IMR-90 (cell line): ENCODE data around the gene DEGS2. TPM values are rescaled to one million over a fixed set of nuclear protein-coding genes. Genes with fewer than 3 reads are reported as not detected.

Experiments used
- ATAC-seq: fragments of 200-7000 bp; cut with Tn5 transposase; 2 replicates; pipeline ENCODE4 v1.9.1; 2020; ENCODE audit warnings: low read depth, mild to moderate bottlenecking, moderate library complexity
- BruUV-seq: library from RNA; stranded (reverse); fragments of 400-500 nt; replicated peaks from 2 replicates; lab custom pipeline; 2021; lab: Mats Ljungman, UMichigan
- CTCF ChIA-PET: fragments of 300-600 bp; formaldehyde crosslinking; extraction: SDS; loops from one replicate; lab custom pipeline; 2021; ENCODE audit warnings: antibody characterized with exemption; lab: Yijun Ruan, JAX
- POLR2A ChIA-PET: fragments of 300-600 bp; sonication (Branson Sonifier 250); formaldehyde crosslinking; loops from one replicate; lab custom pipeline; 2022; ENCODE audit warnings: antibody characterized with exemption; ENCODE audit not compliant: unreplicated experiment; lab: Charles Lee
- DNase-seq: peaks from one replicate; pipeline ENCODE4 v3.0.0; 2013
- H2AFZ ChIP-seq: replicated peaks from 2 replicates; pipeline ENCODE3; 2013; ENCODE audit warnings: low read length, mild to moderate bottlenecking; ENCODE audit not compliant: poor library complexity
- H2AK5ac ChIP-seq: 2 replicates; pipeline ENCODE4 v1.6.1; 2013; ENCODE audit warnings: low read depth, low read length, inconsistent platforms
- H2AK9ac ChIP-seq: replicated peaks from 2 replicates; pipeline ENCODE3; 2013; ENCODE audit warnings: mild to moderate bottlenecking, low read depth, low read length, moderate library complexity; ENCODE audit not compliant: poor library complexity
- H2BK120ac ChIP-seq: 2 replicates; pipeline ENCODE4 v1.6.1; 2013; ENCODE audit warnings: low read depth, low read length, inconsistent platforms
- H2BK15ac ChIP-seq: 3 replicates; pipeline ENCODE4 v1.6.1; 2013; ENCODE audit warnings: low read depth, low read length, inconsistent platforms
- H2BK20ac ChIP-seq: 2 replicates; pipeline ENCODE4 v1.6.1; 2013; ENCODE audit warnings: low read depth, mild to moderate bottlenecking, inconsistent platforms, low read length, moderate library complexity
- H2BK5ac ChIP-seq: 2 replicates; pipeline ENCODE4 v1.6.1; 2013; ENCODE audit warnings: mild to moderate bottlenecking, low read depth, low read length, inconsistent platforms; ENCODE audit not compliant: poor library complexity, severe bottlenecking
- H3K14ac ChIP-seq: replicated peaks from 2 replicates; pipeline ENCODE4 v1.6.1; 2013; ENCODE audit warnings: low read depth, low read length, inconsistent platforms
- H3K18ac ChIP-seq: 2 replicates; pipeline ENCODE4 v1.6.1; 2013; ENCODE audit warnings: low read depth, low read length, control low read depth
- H3K23ac ChIP-seq: 2 replicates; pipeline ENCODE4 v1.6.1; 2013; ENCODE audit warnings: low read depth, low read length, inconsistent platforms
- H3K27ac ChIP-seq: 2 replicates; pipeline ENCODE4 v1.5.1; 2013; ENCODE audit warnings: mild to moderate bottlenecking, control low read depth, low read length; ENCODE audit not compliant: insufficient read depth
- H3K27me3 ChIP-seq: 2 replicates; pipeline ENCODE4 v1.6.1; 2013; ENCODE audit warnings: low read length; ENCODE audit not compliant: control insufficient read depth, insufficient read depth
- H3K36me3 ChIP-seq: 2 replicates; pipeline ENCODE4 v1.6.1; 2013; ENCODE audit warnings: low read length, mixed read lengths; ENCODE audit not compliant: control insufficient read depth, insufficient read depth
- H3K4ac ChIP-seq: 2 replicates; pipeline ENCODE4 v1.6.1; 2013; ENCODE audit warnings: low read depth, low read length, inconsistent platforms
- H3K4me1 ChIP-seq: 2 replicates; pipeline ENCODE4 v1.6.1; 2013; ENCODE audit warnings: low read length, mixed read lengths; ENCODE audit not compliant: control insufficient read depth, insufficient read depth
- H3K4me2 ChIP-seq: 2 replicates; pipeline ENCODE4 v1.6.1; 2013; ENCODE audit warnings: low read depth, mild to moderate bottlenecking, control low read depth, low read length, moderate library complexity
- H3K4me3 ChIP-seq: 2 replicates; pipeline ENCODE4 v1.5.1; 2013; ENCODE audit warnings: low read depth, mild to moderate bottlenecking, control low read depth, low read length, moderate library complexity; ENCODE audit not compliant: insufficient read depth
- H3K56ac ChIP-seq: 2 replicates; pipeline ENCODE4 v1.6.1; 2013; ENCODE audit warnings: low read length, inconsistent platforms; ENCODE audit not compliant: insufficient read depth; ENCODE audit errors: extremely low read depth
- H3K79me1 ChIP-seq, 2 experiments: 2 replicates each; pipeline ENCODE4 v1.6.1; 2013; ENCODE audit warnings: low read length in 2 of 2, inconsistent platforms in 1 of 2, low read depth in 1 of 2
- H3K9ac ChIP-seq: 2 replicates; pipeline ENCODE4 v1.6.1; 2013; ENCODE audit warnings: low read depth, low read length, control low read depth
- H3K9me1 ChIP-seq: 2 replicates; pipeline ENCODE4 v1.6.1; 2013; ENCODE audit warnings: low read length, inconsistent platforms; ENCODE audit not compliant: insufficient read depth
- H3K9me3 ChIP-seq: 2 replicates; pipeline ENCODE4 v1.6.1; 2013; ENCODE audit warnings: low read length; ENCODE audit not compliant: control insufficient read depth, insufficient read depth
- H4K20me1 ChIP-seq: 2 replicates; pipeline ENCODE4 v1.6.1; 2013; ENCODE audit warnings: low read length, inconsistent platforms; ENCODE audit not compliant: insufficient read depth
- H4K5ac ChIP-seq: 2 replicates; pipeline ENCODE4 v1.6.1; 2013; ENCODE audit warnings: mild to moderate bottlenecking, low read depth, low read length, control low read depth
- H4K8ac ChIP-seq, 2 experiments: 2 replicates each; pipeline ENCODE4 v1.6.1; 2013; ENCODE audit warnings: low read depth in 2 of 2, low read length in 2 of 2, control low read depth in 1 of 2, inconsistent platforms in 1 of 2
- H4K91ac ChIP-seq: 2 replicates; pipeline ENCODE4 v1.6.1; 2013; ENCODE audit warnings: low read depth, low read length, inconsistent platforms; ENCODE audit not compliant: insufficient read depth
- BHLHE40 ChIP-seq: fragments of 150-350 bp; IDR thresholded peaks from 2 replicates; pipeline ENCODE4 v1.6.1; 2016; ENCODE audit warnings: mild to moderate bottlenecking, low read depth, low read length
- CEBPB ChIP-seq: IDR thresholded peaks from 2 replicates; pipeline ENCODE4 v1.6.1; 2012; ENCODE audit warnings: low read depth, low read length, improper control_type of control experiment
- CHD1 ChIP-seq: IDR thresholded peaks from 2 replicates; pipeline ENCODE4 v1.6.1; 2012; ENCODE audit warnings: low read depth, low read length, improper control_type of control experiment
- CTCF ChIP-seq: conservative IDR thresholded peaks from 2 replicates; pipeline ENCODE4 v1.5.1; 2012; ENCODE audit warnings: mild to moderate bottlenecking, low read depth, low read length, improper control_type of control experiment
- ELK1 ChIP-seq: fragments of 150-350 bp; IDR thresholded peaks from 2 replicates; pipeline ENCODE4 v1.6.1; 2016; ENCODE audit warnings: low read depth, mild to moderate bottlenecking, low read length, moderate library complexity, borderline replicate concordance
- FOS ChIP-seq: fragments of 150-350 bp; IDR thresholded peaks from 2 replicates; pipeline ENCODE4 v1.6.1; 2016; ENCODE audit warnings: low read depth, low read length
- MAFK ChIP-seq: IDR thresholded peaks from 2 replicates; pipeline ENCODE4 v1.6.1; 2012; ENCODE audit warnings: low read depth, low read length, improper control_type of control experiment
- MAZ ChIP-seq: IDR thresholded peaks from 2 replicates; pipeline ENCODE4 v1.6.1; 2012; ENCODE audit warnings: low read depth, mild to moderate bottlenecking, low read length, improper control_type of control experiment, moderate library complexity, borderline replicate concordance
- MXI1 ChIP-seq: IDR thresholded peaks from 2 replicates; pipeline ENCODE4 v1.6.1; 2012; ENCODE audit warnings: low read depth, mild to moderate bottlenecking, low read length, moderate library complexity, borderline replicate concordance
- NFE2L2 ChIP-seq: fragments of 150-350 bp; IDR thresholded peaks from 2 replicates; pipeline ENCODE4 v1.6.1; 2016; ENCODE audit warnings: low read depth, mild to moderate bottlenecking, low read length
- POLR2A ChIP-seq: IDR thresholded peaks from 2 replicates; pipeline ENCODE4 v1.6.1; 2012; ENCODE audit warnings: mild to moderate bottlenecking, low read depth, low read length
- RAD21 ChIP-seq: IDR thresholded peaks from 2 replicates; pipeline ENCODE4 v1.6.1; 2012; ENCODE audit warnings: low read length, improper control_type of control experiment
- RCOR1 ChIP-seq: IDR thresholded peaks from 2 replicates; pipeline ENCODE4 v1.6.1; 2012; ENCODE audit warnings: mild to moderate bottlenecking, low read length, improper control_type of control experiment; ENCODE audit not compliant: insufficient replicate concordance
- RFX5 ChIP-seq: IDR thresholded peaks from 2 replicates; pipeline ENCODE4 v1.8.0; 2012; ENCODE audit warnings: low read depth, mild to moderate bottlenecking, low read length, moderate library complexity
- SMC3 ChIP-seq: fragments of 150-350 bp; IDR thresholded peaks from 2 replicates; pipeline ENCODE4 v1.6.1; 2016; ENCODE audit warnings: low read depth, mild to moderate bottlenecking, antibody characterized with exemption, low read length, moderate library complexity
- USF2 ChIP-seq: fragments of 150-350 bp; IDR thresholded peaks from 2 replicates; pipeline ENCODE4 v1.6.1; 2017; ENCODE audit warnings: mild to moderate bottlenecking, antibody characterized with exemption, low read length, low read depth
- WGBS, 2 experiments: methylation state at CpG; one replicate each; pipeline versions ENCODE4 v1.1.5 to v1.1.7; 2013; ENCODE audit warnings: missing lambda C conversion rate in 2 of 2; ENCODE audit not compliant: insufficient read length in 1 of 2; ENCODE audit errors: extremely low coverage in 2 of 2; 5-methylcytosine and 5-hydroxymethylcytosine counted together
- dilution Hi-C: fragments of 300-500 bp; cut with HindIII; formaldehyde crosslinking; loops from one replicate; pipeline ENCODE4 v1.14.3; 2018; ENCODE audit warnings: low sequenced_read_pairs; ENCODE audit not compliant: unreplicated experiment
- in situ Hi-C: fragments of 300-500 bp; cut with MboI; formaldehyde crosslinking; loops from 3 replicates; pipeline ENCODE4 v1.14.3; 2019; ENCODE audit warnings: low sequenced_read_pairs, inconsistent platforms, mixed read lengths
- intact Hi-C: fragments of 100-400 bp; cut with micrococcal nuclease; formaldehyde crosslinking; loops from 2 replicates; pipeline ENCODE4 v1.10.0; 2022
- polyA plus RNA-seq, 3 experiments: library from polyadenylated mRNA; depleted of rRNA; stranded (reverse); fragments of >200 nt; gene quantifications; 2 replicates each; pipeline ENCODE4 v1.2.3, GENCODE V29; 2012; ENCODE audit warnings: low replicate concordance in 1 of 3
- total RNA-seq: library from RNA; depleted of rRNA; stranded (reverse); fragments of >200 nt; gene quantifications from 2 replicates; pipeline ENCODE4 v1.2.3, GENCODE V29; 2012

DEGS2 gene
- total and polyA plus RNA-seq, 2 of the 4 experiments (the other 2 are of a cell fraction), result not detected

GRCh38 chr14:100137173-100137572 lies 22.3 kb downstream of the DEGS2 start:
- WGBS, 2 experiments, result 100% methylated on average over 3 of the region's 8 CpGs; no CpG with 5 or more reads in 1 of the 2 experiments
- Histone ChIP-seq H3K56ac (no peak overlapping the region), H3K36me3 (peaks cover 26% of the 10 kb centered on the region), H3K9me1 (0 out of 2 replicates have a peak, but pooled peaks cover 2% of the 10 kb centered on the region), H3K4ac (no peak overlapping the region), H3K4me2 (no peak overlapping the region), H2BK20ac (no peak overlapping the region), H3K9me3 (no peaks in the 10 kb centered on the region), H4K8ac (no peak overlapping the region), H3K27me3 (no peaks in the 10 kb centered on the region), H2AK9ac (no peak overlapping the region), H3K27ac (no peak overlapping the region), H4K5ac (no peak overlapping the region), H2BK5ac (no peak overlapping the region), H3K79me1 (no peaks in the 10 kb centered on the region), H4K20me1 (no peaks in the 10 kb centered on the region), H3K23ac (no peak overlapping the region), H2AK5ac (no peak overlapping the region), H2AFZ (no peak overlapping the region), H2BK120ac (no peak overlapping the region), H4K91ac (no peak overlapping the region), H3K14ac (no peak overlapping the region), H3K4me1 (no peaks in the 10 kb centered on the region), H3K18ac (no peak overlapping the region), H3K9ac (no peak overlapping the region), H2BK15ac (no peak overlapping the region), H3K4me3 (no peak overlapping the region)
- no TSS peak for BruUV-seq
- in situ Hi-C loops (no loop called here), intact Hi-C loops (no loop called here), dilution Hi-C loops (no loop called here)
- ChIA-PET CTCF (no interaction called here), POLR2A (no interaction called here)
- TF ChIP-seq BHLHE40 (no peak), RAD21 (no peak), CTCF (no peak), ELK1 (no peak), MAFK (no peak), CEBPB (no peak), RFX5 (no peak), NFE2L2 (no peak), FOS (no peak), MAZ (no peak), SMC3 (no peak), CHD1 (no peak), USF2 (no peak), RCOR1 (no peak), POLR2A (no peak), MXI1 (no peak)
- DNase-seq, result no peak
- no peak for ATAC-seq
